Nephron progenitor cell (in vitro differentiated cells): ENCODE measurements around the gene HMCN1.

Source experiments
- DNase-seq: peaks from one replicate; pipeline ENCODE4 v3.0.0; 2021
- H3K27ac Mint-ChIP-seq: 2 replicates; pipeline ENCODE4 v1.8.0; 2021; ENCODE audit warnings: mild to moderate bottlenecking, moderate library complexity, mixed read lengths
- H3K27me3 Mint-ChIP-seq: 2 replicates; pipeline ENCODE4 v1.8.0; 2021; ENCODE audit warnings: mild to moderate bottlenecking, low read depth, mixed read lengths; ENCODE audit not compliant: poor library complexity
- H3K36me3 Mint-ChIP-seq: 2 replicates; pipeline ENCODE4 v1.8.0; 2021; ENCODE audit warnings: low read depth, mixed read lengths
- H3K4me1 Mint-ChIP-seq: 2 replicates; pipeline ENCODE4 v1.8.0; 2021; ENCODE audit warnings: mixed read lengths
- H3K4me3 Mint-ChIP-seq: 2 replicates; pipeline ENCODE4 v1.8.0; 2021; ENCODE audit warnings: mild to moderate bottlenecking, moderate library complexity, mixed read lengths
- H3K9me3 Mint-ChIP-seq: 2 replicates; pipeline ENCODE4 v1.8.0; 2021; ENCODE audit warnings: mild to moderate bottlenecking, moderate library complexity, mixed read lengths
- TF ChIP-seq, protein P1 (sequence below): fragments of 200-600 bp; sonication (generic); IDR thresholded peaks from 2 replicates; pipeline ENCODE4 v1.5.0; 2021; ENCODE audit warnings: antibody characterized with exemption

HMCN1 gene

DNA sequence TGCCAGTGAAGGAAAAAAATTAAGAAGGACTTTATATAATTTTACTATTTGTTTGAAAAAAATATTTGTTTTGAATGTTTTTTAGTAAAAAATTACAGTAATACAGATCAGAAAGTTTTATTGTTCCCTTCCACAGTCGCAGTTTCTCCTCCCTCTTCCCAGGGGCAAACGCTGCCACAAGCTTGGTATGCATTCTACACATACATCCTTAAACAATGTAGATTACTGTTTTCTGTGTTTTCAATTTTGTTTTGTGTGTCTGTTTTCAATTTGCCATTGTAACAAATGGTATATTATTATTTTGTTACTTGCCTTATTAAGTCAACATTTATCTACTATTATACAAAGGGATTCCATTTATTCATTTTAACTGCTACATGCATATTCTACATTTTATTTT lies 257.1 kb downstream of the HMCN1 start:
- no peak overlapping the region for H3K27ac Mint-ChIP-seq
- DNase-seq: no peak
- no peaks in the 10 kb centered on the region for H3K4me1 Mint-ChIP-seq
- H3K36me3 Mint-ChIP-seq: peaks cover 44% of the 10 kb centered on the region
- no peaks in the 10 kb centered on the region for H3K27me3 Mint-ChIP-seq
- no peak overlapping the region for H3K4me3 Mint-ChIP-seq
- TF ChIP-seq, protein P1, sequence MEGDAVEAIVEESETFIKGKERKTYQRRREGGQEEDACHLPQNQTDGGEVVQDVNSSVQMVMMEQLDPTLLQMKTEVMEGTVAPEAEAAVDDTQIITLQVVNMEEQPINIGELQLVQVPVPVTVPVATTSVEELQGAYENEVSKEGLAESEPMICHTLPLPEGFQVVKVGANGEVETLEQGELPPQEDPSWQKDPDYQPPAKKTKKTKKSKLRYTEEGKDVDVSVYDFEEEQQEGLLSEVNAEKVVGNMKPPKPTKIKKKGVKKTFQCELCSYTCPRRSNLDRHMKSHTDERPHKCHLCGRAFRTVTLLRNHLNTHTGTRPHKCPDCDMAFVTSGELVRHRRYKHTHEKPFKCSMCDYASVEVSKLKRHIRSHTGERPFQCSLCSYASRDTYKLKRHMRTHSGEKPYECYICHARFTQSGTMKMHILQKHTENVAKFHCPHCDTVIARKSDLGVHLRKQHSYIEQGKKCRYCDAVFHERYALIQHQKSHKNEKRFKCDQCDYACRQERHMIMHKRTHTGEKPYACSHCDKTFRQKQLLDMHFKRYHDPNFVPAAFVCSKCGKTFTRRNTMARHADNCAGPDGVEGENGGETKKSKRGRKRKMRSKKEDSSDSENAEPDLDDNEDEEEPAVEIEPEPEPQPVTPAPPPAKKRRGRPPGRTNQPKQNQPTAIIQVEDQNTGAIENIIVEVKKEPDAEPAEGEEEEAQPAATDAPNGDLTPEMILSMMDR: no peak
- no peaks in the 10 kb centered on the region for H3K9me3 Mint-ChIP-seq

DNA sequence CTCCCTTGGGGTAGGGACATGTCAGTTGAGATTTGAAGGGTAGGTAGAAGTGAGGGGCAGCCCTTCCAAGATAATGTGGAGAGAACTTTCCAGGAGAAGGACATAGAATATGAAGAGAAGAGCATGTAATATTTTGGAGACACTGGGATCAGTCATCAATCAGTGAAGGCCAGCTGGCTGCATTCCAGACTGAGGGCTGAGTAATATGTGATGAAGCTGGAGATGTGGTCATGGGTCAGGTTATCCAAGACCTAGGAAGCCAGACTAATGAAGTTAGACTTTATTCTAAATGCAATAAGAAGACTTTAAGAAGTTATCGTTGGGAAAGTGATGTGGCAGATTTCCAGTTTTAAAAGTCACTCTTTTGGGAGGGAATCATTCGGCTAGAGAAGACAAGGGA lies 262.0 kb downstream of the HMCN1 start:
- Mint-ChIP-seq H3K9me3 (no peaks in the 10 kb centered on the region), H3K4me1 (no peaks in the 10 kb centered on the region), H3K36me3 (peaks cover 26% of the 10 kb centered on the region), H3K4me3 (no peak overlapping the region), H3K27ac (no peak overlapping the region), H3K27me3 (no peaks in the 10 kb centered on the region)
- TF ChIP-seq, protein P1: no peak
- no peak for DNase-seq

DNA sequence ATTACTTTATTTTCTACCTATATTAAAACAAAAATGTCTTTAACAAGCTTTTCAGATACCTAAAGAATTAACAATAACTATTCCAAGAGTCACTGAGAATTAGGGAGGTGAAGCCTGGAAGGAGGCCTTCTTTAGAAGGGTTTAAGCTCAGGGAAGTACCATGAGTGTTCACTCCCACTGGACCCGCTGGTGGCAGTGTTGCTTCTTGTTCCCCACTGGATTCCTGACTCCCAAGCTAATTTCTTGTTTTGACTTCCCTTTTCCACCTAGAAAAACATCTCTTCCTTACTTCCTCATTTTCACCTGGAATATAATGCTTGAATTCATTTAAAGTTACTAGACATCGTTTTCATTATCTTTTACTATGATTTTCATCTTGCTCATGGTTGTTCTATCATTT lies 264.2 kb downstream of the HMCN1 start:
- Mint-ChIP-seq H3K4me1 (no peaks in the 10 kb centered on the region), H3K9me3 (no peaks in the 10 kb centered on the region), H3K27me3 (no peaks in the 10 kb centered on the region), H3K36me3 (peaks cover 33% of the 10 kb centered on the region), H3K27ac (no peak overlapping the region), H3K4me3 (no peak overlapping the region)
- DNase-seq: no peak
- TF ChIP-seq, protein P1: no peak

DNA sequence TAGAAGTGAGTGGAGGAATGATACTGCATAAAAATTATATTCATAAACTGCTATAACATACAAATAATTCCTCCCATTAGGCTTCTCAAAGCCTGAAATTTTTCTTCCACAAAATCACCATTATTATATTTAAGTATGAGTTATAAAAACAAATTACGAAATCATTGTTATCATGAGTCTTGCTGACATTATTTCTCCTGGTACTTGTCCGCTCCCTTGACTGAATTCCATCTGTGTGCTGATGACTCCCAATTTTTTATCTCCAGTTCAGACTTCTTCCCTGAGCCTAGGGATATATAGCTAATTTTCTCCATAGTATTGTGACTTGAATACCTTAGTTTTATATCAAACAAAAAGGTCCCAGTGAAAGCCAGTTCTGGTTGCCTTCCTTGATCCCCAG lies 268.2 kb downstream of the HMCN1 start:
- H3K4me1 Mint-ChIP-seq: no peaks in the 10 kb centered on the region
- no peak overlapping the region for H3K4me3 Mint-ChIP-seq
- TF ChIP-seq, protein P1: no peak
- no peak for DNase-seq
- no peaks in the 10 kb centered on the region for H3K9me3 Mint-ChIP-seq
- peak overlapping the region; percentile 22 for H3K27ac Mint-ChIP-seq
- H3K36me3 Mint-ChIP-seq: peaks cover 19% of the 10 kb centered on the region
- H3K27me3 Mint-ChIP-seq: no peaks in the 10 kb centered on the region

DNA sequence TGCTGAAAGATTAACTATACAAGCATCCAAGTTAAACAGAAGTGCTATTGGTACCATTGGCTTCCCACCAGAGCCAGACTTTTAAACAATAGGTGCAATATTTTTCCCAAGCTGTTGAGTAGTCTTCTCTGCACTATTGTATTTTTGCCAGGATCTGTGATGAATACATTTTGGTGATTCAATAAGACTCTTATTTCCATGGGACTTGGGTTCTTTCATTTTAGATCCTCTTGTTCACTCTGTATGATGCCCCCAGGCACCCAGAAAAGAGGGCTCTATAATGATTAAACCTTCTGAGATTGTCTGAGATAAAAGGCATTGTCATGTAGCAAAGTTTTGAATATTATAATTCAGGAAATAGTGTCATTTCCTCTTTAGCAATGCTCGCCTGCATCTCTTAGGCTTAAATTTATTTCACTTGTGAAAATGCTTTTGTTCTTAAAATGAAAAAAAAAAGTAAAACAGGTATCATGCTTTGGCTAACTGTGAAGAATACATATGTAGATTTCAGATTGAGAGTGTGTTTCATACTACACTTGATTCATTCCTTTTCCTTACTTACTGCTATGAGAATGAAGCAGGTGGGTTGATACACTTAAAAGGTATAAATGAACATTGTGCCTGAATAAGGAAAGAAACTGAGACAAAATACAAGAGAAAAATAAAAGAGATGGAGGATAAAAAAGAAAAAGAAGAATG lies 275.0 kb downstream of the HMCN1 start:
- peaks cover 16% of the 10 kb centered on the region for H3K36me3 Mint-ChIP-seq
- H3K4me1 Mint-ChIP-seq: no peaks in the 10 kb centered on the region
- DNase-seq: no peak
- TF ChIP-seq, protein P1: no peak
- no peaks in the 10 kb centered on the region for H3K9me3 Mint-ChIP-seq
- peak overlapping the region; percentile 48 for H3K27ac Mint-ChIP-seq
- no peak overlapping the region for H3K4me3 Mint-ChIP-seq
- no peaks in the 10 kb centered on the region for H3K27me3 Mint-ChIP-seq

DNA sequence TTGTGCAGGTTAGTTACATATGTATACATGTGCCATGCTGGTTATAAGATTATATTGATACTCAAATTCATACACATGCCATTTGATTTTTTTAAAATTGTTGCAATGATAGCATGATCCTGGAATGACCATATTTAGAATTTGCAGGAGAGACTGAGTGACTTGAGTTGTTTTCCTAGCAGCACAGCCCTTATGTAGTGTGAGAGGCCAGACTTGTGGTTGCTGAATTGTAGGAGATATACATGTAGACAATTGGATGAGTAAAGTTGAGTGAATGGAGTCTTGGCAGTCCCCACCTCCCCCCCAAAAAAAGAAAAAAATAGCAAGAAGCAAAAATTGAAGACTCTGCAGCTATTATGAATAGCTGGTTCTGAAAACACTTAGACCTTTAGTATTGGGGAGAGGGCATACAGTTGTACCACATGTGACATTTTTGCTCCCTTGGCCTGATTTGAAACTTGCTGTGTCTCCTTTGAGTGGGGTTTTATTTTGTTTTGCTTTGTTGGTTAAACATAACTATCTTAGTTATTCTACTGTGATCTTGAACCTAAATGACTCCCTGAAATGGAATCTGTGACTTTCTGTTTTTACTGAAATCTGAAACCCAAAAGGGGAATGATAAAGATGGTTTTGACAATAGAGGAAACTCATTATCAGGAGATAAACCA lies 280.3 kb downstream of the HMCN1 start:
- H3K4me1 Mint-ChIP-seq: no peaks in the 10 kb centered on the region
- no peak for DNase-seq
- H3K36me3 Mint-ChIP-seq: peaks cover 18% of the 10 kb centered on the region
- TF ChIP-seq, protein P1: no peak
- H3K9me3 Mint-ChIP-seq: no peaks in the 10 kb centered on the region
- no peak overlapping the region for H3K27ac Mint-ChIP-seq
- no peak overlapping the region for H3K4me3 Mint-ChIP-seq
- H3K27me3 Mint-ChIP-seq: no peaks in the 10 kb centered on the region
